T follicular helper cell (primary cell): ENCODE measurements around the gene CACNA1H.

ENCODE experiments used
- DNase-seq: peaks from one replicate; pipeline ENCODE4 v3.0.0-alpha.2; 2020; ENCODE audit warnings: low read depth

CACNA1H gene

GRCh38 chr16:1142911-1143310, 10.0 kb upstream of the CACNA1H start:
- DNase-seq: no peak

GRCh38 chr16:1143761-1144450, 9.0 kb upstream of the CACNA1H start:
- no peak for DNase-seq

GRCh38 chr16:1144476-1145382, 8.2 kb upstream of the CACNA1H start:
- no peak for DNase-seq

GRCh38 chr16:1145383-1146100, 7.4 kb upstream of the CACNA1H start:
- no peak for DNase-seq

- no peak for DNase-seq
These were observed 6.5 kb upstream of the CACNA1H start for GRCh38 chr16:1146409-1146808.

- DNase-seq: no peak
These were observed 5.9 kb upstream of the CACNA1H start for GRCh38 chr16:1147027-1147426.

GRCh38 chr16:1149101-1149636, 3.7 kb upstream of the CACNA1H start:
- DNase-seq: no peak

GRCh38 chr16:1150511-1150982, 2.4 kb upstream of the CACNA1H start:
- DNase-seq: no peak

- DNase-seq: no peak
These were observed 1.3 kb upstream of the CACNA1H start for GRCh38 chr16:1151424-1152122.

- DNase-seq: peak; percentile 41
These were observed 725 bp upstream of the CACNA1H start for GRCh38 chr16:1152123-1152638.

- DNase-seq: no peak
These were observed 714 bp downstream of the CACNA1H start for GRCh38 chr16:1153480-1154160.

- no peak for DNase-seq
These were observed 1.5 kb downstream of the CACNA1H start for GRCh38 chr16:1154291-1154886.

- DNase-seq: no peak
These were observed 2.0 kb downstream of the CACNA1H start for GRCh38 chr16:1154887-1155331.

GRCh38 chr16:1155353-1156054, 2.6 kb downstream of the CACNA1H start:
- DNase-seq: no peak

GRCh38 chr16:1156055-1156982, 3.4 kb downstream of the CACNA1H start:
- no peak for DNase-seq

GRCh38 chr16:1156983-1157638, 4.2 kb downstream of the CACNA1H start:
- no peak for DNase-seq

- no peak for DNase-seq
These were observed 4.9 kb downstream of the CACNA1H start for GRCh38 chr16:1157639-1158455.
